ENCODE results near the gene CDCA5. TPM values are rescaled to one million over a fixed set of nuclear protein-coding genes. Genes with fewer than 3 reads are reported as not detected.

The CDCA5 gene
- total RNA-seq, 1 donor from 2014 or later, result 1.0 TPM

DNA sequence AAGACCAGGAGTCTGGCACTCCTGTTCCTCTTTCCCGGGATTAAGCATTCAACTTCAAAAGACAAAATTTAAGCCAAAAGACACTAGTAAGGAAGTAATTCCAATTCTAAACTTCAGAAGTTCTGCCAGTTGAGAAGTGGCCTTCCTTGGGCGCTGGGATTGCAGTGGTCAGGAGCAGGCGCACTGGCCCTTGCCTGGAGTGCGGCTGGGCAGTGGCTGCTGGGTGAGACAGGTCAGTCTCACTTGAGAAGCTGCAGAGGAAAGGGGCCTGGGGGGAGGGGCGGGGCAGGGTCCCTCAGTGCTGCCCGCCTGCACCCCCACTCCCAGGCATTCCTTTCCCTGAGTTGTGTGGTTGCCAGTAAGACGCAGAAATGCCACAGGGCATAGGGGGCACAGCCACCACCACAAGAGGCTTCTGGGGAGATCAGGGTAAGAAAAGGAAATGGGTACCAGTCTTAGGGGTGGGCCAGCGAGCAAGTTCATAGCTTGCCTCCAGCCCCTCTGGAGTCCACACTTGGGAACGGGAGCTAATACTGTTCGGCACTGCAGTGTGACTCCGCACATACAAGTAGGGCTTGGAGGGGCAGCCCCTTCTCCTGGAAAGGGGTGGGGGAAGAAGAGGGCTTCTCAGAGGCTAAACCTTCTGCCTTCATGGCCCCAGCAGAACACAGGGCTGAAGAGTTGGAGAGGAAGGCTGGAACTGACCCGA is 43.8 kb upstream of the CDCA5 start:
- H3K9ac ChIP-seq (ENCODE audit: low read depth in 1 of 3, low read length in 3 of 3), result no peak overlapping the region
- no peaks in the 10 kb centered on the region for H3K9me3 ChIP-seq (ENCODE audit: control insufficient read depth in 3 of 3, low read length in 3 of 3)
- peaks cover 15 to 31% (median 18%) of the 10 kb centered on the region in 3 donors for H3K4me1 ChIP-seq (ENCODE audit: control insufficient read depth in 3 of 3, insufficient read depth in 3 of 3, low read length in 3 of 3)
- H3K4me3 ChIP-seq (ENCODE audit: low read length in 3 of 3), result no peak overlapping the region
- H3K27me3 ChIP-seq (ENCODE audit: control insufficient read depth in 3 of 3, insufficient read depth in 3 of 3, low read length in 3 of 3), result no peaks in the 10 kb centered on the region
- H3K27ac ChIP-seq (ENCODE audit: low read depth, low read length), result no peak overlapping the region
- peaks cover 76 to 78% (median 78%) of the 10 kb centered on the region in 3 donors for H3K36me3 ChIP-seq (ENCODE audit: control insufficient read depth in 3 of 3, insufficient read depth in 3 of 3, low read length in 3 of 3)

DNA sequence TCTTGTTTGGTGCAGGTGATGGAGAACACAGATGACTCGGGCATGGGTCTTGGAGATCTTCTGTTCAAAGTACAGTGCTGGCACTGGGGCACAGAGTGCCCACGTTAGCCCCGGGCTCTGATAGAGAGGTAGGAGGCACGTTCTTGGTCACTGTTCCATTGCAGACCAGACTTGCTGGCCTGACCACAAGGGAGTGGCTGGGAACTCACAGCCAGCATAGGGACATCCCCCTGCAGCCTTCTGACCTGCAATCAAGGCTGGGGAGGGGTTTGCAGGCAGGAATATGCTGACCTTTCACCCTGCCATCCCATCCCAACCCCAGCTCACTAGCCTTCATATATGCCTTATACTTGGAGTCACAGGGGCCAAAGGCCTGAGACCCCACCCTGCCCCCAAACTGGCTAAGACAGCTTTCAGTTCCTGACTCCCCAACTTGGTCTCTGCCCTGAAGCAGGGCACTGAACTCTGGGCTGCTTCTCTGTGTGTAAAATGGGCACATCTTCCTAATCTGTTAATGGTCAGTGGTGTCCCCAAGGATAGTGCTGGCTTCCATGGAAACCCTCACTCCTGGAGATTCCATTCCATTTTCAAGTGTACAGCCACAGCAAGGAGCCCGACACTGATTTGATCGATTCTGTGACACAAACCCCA is 42.9 kb upstream of the CDCA5 start:
- no peaks in the 10 kb centered on the region for H3K27me3 ChIP-seq (ENCODE audit: control insufficient read depth in 3 of 3, insufficient read depth in 3 of 3, low read length in 3 of 3)
- H3K4me3 ChIP-seq (ENCODE audit: low read length in 3 of 3), result no peak overlapping the region
- H3K36me3 ChIP-seq (ENCODE audit: control insufficient read depth in 3 of 3, insufficient read depth in 3 of 3, low read length in 3 of 3), result peaks cover 68 to 70% (median 69%) of the 10 kb centered on the region in 3 donors
- H3K4me1 ChIP-seq (ENCODE audit: control insufficient read depth in 3 of 3, insufficient read depth in 3 of 3, low read length in 3 of 3), result peaks cover 9 to 28% (median 10%) of the 10 kb centered on the region in 3 donors
- no peak overlapping the region for H3K27ac ChIP-seq (ENCODE audit: low read depth, low read length)
- no peak overlapping the region for H3K9ac ChIP-seq (ENCODE audit: low read depth in 1 of 3, low read length in 3 of 3)
- H3K9me3 ChIP-seq (ENCODE audit: control insufficient read depth in 3 of 3, low read length in 3 of 3), result no peaks in the 10 kb centered on the region

DNA sequence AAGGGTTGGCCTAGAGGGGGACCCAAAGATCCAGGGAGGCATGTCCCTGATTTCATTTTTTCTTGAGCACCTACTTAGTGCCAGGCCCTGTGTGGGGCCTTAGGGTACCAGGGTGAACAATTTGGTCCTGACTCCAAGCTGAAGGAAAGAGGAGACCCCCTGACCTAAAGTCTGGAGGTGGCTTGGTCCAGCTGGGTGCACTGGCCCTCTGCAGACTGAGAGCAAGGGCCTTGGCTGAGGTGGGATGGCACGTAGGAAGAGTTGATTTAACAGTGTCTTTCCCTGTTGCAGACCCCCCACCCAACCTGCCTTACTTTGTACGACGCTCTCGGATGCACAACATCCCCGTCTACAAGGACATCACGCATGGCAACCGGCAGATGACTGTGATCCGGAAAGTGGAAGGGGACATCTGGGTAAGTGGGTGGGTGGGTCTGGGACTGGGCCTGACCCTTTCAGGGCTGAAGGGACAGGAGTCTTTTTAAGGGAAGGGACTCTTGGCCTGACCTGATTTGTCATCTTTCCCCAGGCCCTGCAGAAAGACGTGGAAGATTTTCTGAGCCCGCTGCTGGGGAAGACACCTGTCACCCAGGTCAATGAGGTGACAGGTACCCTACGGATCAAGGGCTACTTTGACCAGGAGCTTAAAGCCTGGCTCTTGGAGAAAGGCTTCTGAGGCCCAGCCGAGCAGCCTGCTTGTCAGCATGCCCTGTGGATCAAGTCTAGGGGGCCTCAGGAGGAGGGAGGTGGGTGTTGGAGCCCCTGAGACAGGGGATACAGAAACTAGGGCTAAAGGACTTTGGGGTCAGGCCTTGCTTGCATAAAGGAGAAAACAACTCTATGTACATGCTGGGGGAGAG is 41.6 kb upstream of the CDCA5 start:
- Histone ChIP-seq H3K36me3 (ENCODE audit: control insufficient read depth in 3 of 3, insufficient read depth in 3 of 3, low read length in 3 of 3) (peaks cover 66 to 67% (median 66%) of the 10 kb centered on the region in 3 donors), H3K4me1 (ENCODE audit: control insufficient read depth in 3 of 3, insufficient read depth in 3 of 3, low read length in 3 of 3) (peaks cover 16 to 31% (median 17%) of the 10 kb centered on the region in 3 donors), H3K9ac (ENCODE audit: low read depth in 1 of 3, low read length in 3 of 3) (no peak overlapping the region), H3K4me3 (ENCODE audit: low read length in 3 of 3) (no peak overlapping the region), H3K27me3 (ENCODE audit: control insufficient read depth in 3 of 3, insufficient read depth in 3 of 3, low read length in 3 of 3) (no peaks in the 10 kb centered on the region), H3K27ac (ENCODE audit: low read depth, low read length) (no peak overlapping the region), H3K9me3 (ENCODE audit: control insufficient read depth in 3 of 3, low read length in 3 of 3) (no peaks in the 10 kb centered on the region)

DNA sequence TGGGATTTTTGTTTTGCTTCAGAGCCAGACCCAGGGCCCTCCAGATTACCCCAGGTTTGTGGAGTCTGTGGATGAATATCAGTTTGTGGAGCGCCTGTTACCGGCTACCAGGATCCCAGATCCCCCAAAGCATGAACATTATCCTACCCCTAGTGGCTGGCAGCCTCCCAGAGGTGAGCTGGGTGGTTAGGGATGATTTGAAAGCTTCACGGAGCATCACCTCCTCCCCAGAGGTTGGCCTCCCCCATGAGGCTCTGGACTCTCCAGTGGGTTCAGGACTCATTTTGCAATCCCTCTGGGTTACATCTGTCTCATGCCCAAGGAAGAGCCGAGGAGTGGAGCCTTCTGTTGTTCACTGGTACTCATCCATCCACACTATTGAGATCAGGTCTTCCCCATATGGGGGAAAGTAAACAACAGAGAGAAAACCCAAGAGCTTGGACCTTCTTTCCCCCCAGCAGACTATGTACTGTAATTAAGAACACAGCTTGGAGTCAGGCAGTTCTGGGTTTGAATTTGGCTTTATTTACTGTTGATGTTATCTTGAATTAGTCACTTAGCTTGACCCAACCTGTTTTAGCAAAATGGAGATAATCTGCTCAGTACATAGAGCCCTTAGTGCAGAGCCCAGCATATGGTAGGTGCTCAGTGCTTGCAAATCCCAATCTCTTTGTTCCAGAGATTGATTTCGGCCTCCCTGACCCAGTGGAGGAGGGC is 40.8 kb upstream of the CDCA5 start:
- Histone ChIP-seq H3K27me3 (ENCODE audit: control insufficient read depth in 3 of 3, insufficient read depth in 3 of 3, low read length in 3 of 3) (no peaks in the 10 kb centered on the region), H3K36me3 (ENCODE audit: control insufficient read depth in 3 of 3, insufficient read depth in 3 of 3, low read length in 3 of 3) (peaks cover 66 to 67% (median 66%) of the 10 kb centered on the region in 3 donors), H3K27ac (ENCODE audit: low read depth, low read length) (no peak overlapping the region), H3K4me1 (ENCODE audit: control insufficient read depth in 3 of 3, insufficient read depth in 3 of 3, low read length in 3 of 3) (peaks cover 16 to 27% (median 19%) of the 10 kb centered on the region in 3 donors), H3K9me3 (ENCODE audit: control insufficient read depth in 3 of 3, low read length in 3 of 3) (no peaks in the 10 kb centered on the region), H3K4me3 (ENCODE audit: low read length in 3 of 3) (no peak overlapping the region), H3K9ac (ENCODE audit: low read depth in 1 of 3, low read length in 3 of 3) (no peak overlapping the region)

DNA sequence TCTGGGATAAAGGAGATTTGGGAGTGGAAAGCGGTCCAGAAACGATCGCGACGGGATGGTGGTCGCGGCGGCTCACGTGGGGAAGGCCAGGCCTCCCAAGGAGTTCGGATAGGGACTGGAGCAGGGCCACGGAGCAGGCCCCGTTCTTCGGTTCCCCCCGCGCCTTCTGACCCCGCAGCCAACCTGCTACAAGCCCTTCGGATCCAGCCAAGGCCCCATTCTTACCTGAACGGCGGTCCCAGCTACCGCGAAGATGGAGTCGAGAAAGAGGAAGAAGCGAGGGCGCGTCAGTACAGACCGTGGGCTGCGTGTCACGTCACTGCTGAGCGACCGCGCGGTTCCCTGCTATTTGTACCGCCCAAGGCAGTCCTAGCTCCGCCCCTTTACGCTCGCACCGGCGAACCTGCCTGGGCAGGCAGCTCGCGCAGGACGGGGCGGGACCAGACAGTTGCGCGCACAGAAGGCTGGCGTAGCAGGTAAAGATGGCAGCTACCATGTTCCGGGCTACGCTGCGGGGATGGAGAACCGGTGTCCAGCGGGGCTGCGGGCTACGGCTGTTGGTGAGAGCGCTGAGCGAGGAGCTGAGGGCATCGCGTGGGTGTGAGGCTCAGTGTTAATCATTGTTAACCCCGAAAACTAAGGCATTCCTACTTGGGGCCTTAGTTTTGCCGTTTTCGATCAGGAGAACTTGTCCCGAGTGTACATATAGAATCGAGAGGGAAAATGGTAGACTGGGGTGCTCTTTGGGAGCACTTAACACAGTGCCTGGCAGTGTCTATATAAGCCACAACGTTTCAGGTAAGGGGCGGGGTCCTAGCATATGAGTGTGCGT is 38.2 kb upstream of the CDCA5 start, which contains the start of the genes FAU and MRPL49:
Gene FAU, minus strand, starts transcription at position 270 of the 832 bp plus-strand sequence. CDS start 321 bp downstream, outside the sequence.
Gene MRPL49, plus strand, starts transcription at position 457 of the 832 bp plus-strand sequence. Its CDS starts 26 bp downstream, at position 483.
- Histone ChIP-seq H3K4me1 (ENCODE audit: control insufficient read depth in 3 of 3, insufficient read depth in 3 of 3, low read length in 3 of 3) (peaks cover 20 to 38% (median 22%) of the 10 kb centered on the region in 3 donors), H3K36me3 (ENCODE audit: control insufficient read depth in 3 of 3, insufficient read depth in 3 of 3, low read length in 3 of 3) (peaks cover 49 to 54% (median 54%) of the 10 kb centered on the region in 3 donors)

DNA sequence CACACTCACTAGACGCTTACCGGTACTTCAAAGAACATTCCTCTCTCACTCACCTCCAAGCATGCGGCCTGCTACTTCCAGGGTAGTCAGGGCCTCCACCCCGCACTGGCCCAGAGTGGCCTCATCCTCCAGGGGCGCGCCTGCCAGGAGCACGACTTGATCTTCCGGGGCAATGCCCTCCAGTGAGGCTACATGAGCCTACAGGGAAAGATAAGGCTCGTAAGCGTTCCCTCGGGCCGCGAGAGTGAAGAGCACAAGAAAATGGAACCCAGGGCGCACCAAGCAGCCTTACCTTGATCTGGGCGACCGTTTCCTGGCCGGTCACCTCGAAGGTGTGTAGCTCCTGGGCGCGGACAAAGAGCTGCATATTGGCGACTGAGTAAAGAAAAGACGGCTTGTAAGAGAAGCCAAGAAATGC is 37.6 kb upstream of the CDCA5 start:
- no peaks in the 10 kb centered on the region for H3K9me3 ChIP-seq (ENCODE audit: control insufficient read depth in 3 of 3, low read length in 3 of 3)
- peak overlapping the region; percentile 91 for H3K27ac ChIP-seq (ENCODE audit: low read depth, low read length)
- H3K9ac ChIP-seq (ENCODE audit: low read depth in 1 of 3, low read length in 3 of 3), result peak overlapping the region; percentile 95 to 98 (median 97)
- peaks cover 24 to 44% (median 28%) of the 10 kb centered on the region in 3 donors for H3K4me1 ChIP-seq (ENCODE audit: control insufficient read depth in 3 of 3, insufficient read depth in 3 of 3, low read length in 3 of 3)
- peaks cover 43 to 48% (median 48%) of the 10 kb centered on the region in 3 donors for H3K36me3 ChIP-seq (ENCODE audit: control insufficient read depth in 3 of 3, insufficient read depth in 3 of 3, low read length in 3 of 3)
- peak overlapping the region; percentile 88 to 99 (median 99) for H3K4me3 ChIP-seq (ENCODE audit: low read length in 3 of 3)
- H3K27me3 ChIP-seq (ENCODE audit: control insufficient read depth in 3 of 3, insufficient read depth in 3 of 3, low read length in 3 of 3), result no peaks in the 10 kb centered on the region

More for the DNA sequence above, 38.2 kb upstream of the CDCA5 start, which contains the start of the genes FAU and MRPL49:
- Histone ChIP-seq H3K27me3 (ENCODE audit: control insufficient read depth in 3 of 3, insufficient read depth in 3 of 3, low read length in 3 of 3) (no peaks in the 10 kb centered on the region), H3K9me3 (ENCODE audit: control insufficient read depth in 3 of 3, low read length in 3 of 3) (no peaks in the 10 kb centered on the region), H3K4me3 (ENCODE audit: low read length in 3 of 3) (peak within 1 kb of the TSS; percentile 88 to 99 (median 99)), H3K9ac (ENCODE audit: low read depth in 1 of 3, low read length in 3 of 3) (peak within 1 kb of the TSS; percentile 95 to 98 (median 97)), H3K27ac (ENCODE audit: low read depth, low read length) (peak within 1 kb of the TSS; percentile 91)

DNA sequence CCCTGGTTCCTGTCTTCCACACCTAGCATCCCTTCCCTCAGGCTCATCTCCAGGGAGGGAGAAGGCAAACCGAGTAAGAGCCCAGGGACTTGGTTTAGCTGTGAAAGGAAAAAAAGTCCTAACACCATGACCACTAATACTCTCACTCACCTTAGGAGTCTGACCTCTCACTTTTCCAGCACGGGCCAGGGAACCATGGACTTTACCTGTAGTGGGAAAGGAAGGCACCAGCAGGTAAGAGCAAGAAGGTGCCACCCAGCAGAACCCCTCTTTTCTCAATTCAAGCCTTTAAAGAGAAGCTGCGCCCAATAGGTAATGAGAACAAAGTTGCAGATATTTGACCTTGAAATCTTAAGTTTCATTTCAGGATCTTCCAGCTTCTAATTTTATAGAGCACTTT is 37.0 kb upstream of the CDCA5 start:
- H3K27ac ChIP-seq (ENCODE audit: low read depth, low read length), result peak overlapping the region; percentile 91
- H3K4me1 ChIP-seq (ENCODE audit: control insufficient read depth in 3 of 3, insufficient read depth in 3 of 3, low read length in 3 of 3), result peaks cover 31 to 50% (median 34%) of the 10 kb centered on the region in 3 donors
- H3K4me3 ChIP-seq (ENCODE audit: low read length in 3 of 3), result peak overlapping the region; percentile 1 to 99 (median 88)
- H3K36me3 ChIP-seq (ENCODE audit: control insufficient read depth in 3 of 3, insufficient read depth in 3 of 3, low read length in 3 of 3), result peaks cover 38 to 46% (median 43%) of the 10 kb centered on the region in 3 donors
- peak overlapping the region; percentile 95 to 98 (median 97) for H3K9ac ChIP-seq (ENCODE audit: low read depth in 1 of 3, low read length in 3 of 3)
- H3K27me3 ChIP-seq (ENCODE audit: control insufficient read depth in 3 of 3, insufficient read depth in 3 of 3, low read length in 3 of 3), result no peaks in the 10 kb centered on the region
- H3K9me3 ChIP-seq (ENCODE audit: control insufficient read depth in 3 of 3, low read length in 3 of 3), result no peaks in the 10 kb centered on the region

DNA sequence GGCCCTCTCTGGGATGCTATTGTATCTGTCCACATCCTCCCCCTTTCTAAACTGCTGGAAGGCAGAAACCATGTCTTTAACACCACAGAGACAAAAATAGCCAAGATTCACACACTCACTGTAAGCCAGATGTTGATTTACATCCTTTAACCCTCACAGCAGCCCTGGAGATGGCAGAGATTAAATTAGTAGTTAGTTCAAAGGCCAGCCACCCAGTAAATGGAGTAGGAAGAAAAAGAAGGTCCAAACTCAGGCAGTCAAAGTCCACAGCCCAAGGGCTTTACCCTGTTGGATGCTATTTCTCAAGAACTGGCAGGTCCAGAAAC is 35.8 kb upstream of the CDCA5 start:
- Histone ChIP-seq H3K4me1 (ENCODE audit: control insufficient read depth in 3 of 3, insufficient read depth in 3 of 3, low read length in 3 of 3) (peaks cover 33 to 60% (median 42%) of the 10 kb centered on the region in 3 donors), H3K9ac (ENCODE audit: low read depth in 1 of 3, low read length in 3 of 3) (no peak overlapping the region), H3K36me3 (ENCODE audit: control insufficient read depth in 3 of 3, insufficient read depth in 3 of 3, low read length in 3 of 3) (peaks cover 32 to 38% (median 33%) of the 10 kb centered on the region in 3 donors), H3K9me3 (ENCODE audit: control insufficient read depth in 3 of 3, low read length in 3 of 3) (no peaks in the 10 kb centered on the region), H3K27ac (ENCODE audit: low read depth, low read length) (no peak overlapping the region), H3K4me3 (ENCODE audit: low read length in 3 of 3) (no peak overlapping the region), H3K27me3 (ENCODE audit: control insufficient read depth in 3 of 3, insufficient read depth in 3 of 3, low read length in 3 of 3) (no peaks in the 10 kb centered on the region)

Data from skeletal muscle tissue (tissue), 4 donors.